Neural crest cell (in vitro differentiated cells): ENCODE results near the gene ANKRD29. TPM values are rescaled to one million over a fixed set of nuclear protein-coding genes. Genes with fewer than 3 reads are reported as not detected.

Source experiments
- DNase-seq: peaks from one replicate; pipeline ENCODE4 v3.0.0; 2021; ENCODE audit warnings: low read depth, mixed read lengths, low spot score
- H3K27ac Mint-ChIP-seq: one replicate; pipeline ENCODE4 v1.8.0; 2021; ENCODE audit warnings: mild to moderate bottlenecking, mixed read lengths; ENCODE audit not compliant: unreplicated experiment
- H3K27me3 Mint-ChIP-seq: 2 replicates; pipeline ENCODE4 v1.8.0; 2021; ENCODE audit warnings: low read depth, mild to moderate bottlenecking, mixed read lengths
- H3K36me3 Mint-ChIP-seq: 2 replicates; pipeline ENCODE4 v1.8.0; 2021; ENCODE audit warnings: low read depth, mild to moderate bottlenecking, mixed read lengths
- H3K4me1 Mint-ChIP-seq: 2 replicates; pipeline ENCODE4 v1.8.0; 2021; ENCODE audit warnings: mixed read lengths
- H3K4me3 Mint-ChIP-seq: one replicate; pipeline ENCODE4 v1.8.0; 2021; ENCODE audit warnings: mild to moderate bottlenecking, mixed read lengths
- H3K9me3 Mint-ChIP-seq: 2 replicates; pipeline ENCODE4 v1.8.0; 2021; ENCODE audit warnings: mixed read lengths
- total RNA-seq: library from RNA; stranded (reverse); gene quantifications from 2 replicates; pipeline ENCODE4 v1.2.1, GENCODE V29; 2021
- TF ChIP-seq, protein P1 (sequence below): fragments of 200-600 bp; sonication (generic); conservative IDR thresholded peaks from 2 replicates; pipeline ENCODE4 v1.5.0; 2021; ENCODE audit warnings: antibody characterized with exemption, mild to moderate bottlenecking

The ANKRD29 gene
- total RNA-seq, 1 donor from 2014 or later: 0.61 TPM

DNA sequence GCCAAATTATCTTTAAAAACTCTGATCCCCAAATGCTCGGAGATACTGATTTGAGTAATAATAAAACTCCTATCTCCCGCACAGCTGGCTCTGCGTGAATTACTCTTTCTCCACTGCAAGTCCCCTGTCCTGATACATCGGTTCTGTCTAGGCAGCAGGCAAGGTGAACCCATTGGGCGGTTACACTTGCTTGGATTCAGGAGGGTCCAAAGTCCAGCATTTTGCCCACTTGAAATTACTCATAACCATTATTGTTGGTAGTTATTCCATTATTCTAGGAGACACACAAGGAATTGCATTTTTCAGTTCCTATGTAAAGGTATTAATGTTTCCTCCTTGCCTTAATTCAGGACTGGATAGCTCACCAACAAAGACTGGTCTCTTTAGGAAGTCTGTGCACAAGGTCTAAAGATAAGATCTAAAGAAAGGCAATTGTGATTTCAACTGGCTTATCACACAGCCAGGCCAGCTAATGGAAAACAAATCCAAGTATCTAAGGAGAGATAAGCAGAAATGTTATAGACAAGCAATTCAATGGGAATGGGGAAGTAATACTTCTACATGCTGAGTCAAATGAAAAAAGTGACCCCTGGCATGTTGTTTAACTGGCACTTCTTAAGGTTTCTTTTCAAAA, 53.2 kb downstream of the ANKRD29 start:
- no peak for DNase-seq

GRCh38 chr18:23608211-23608610, 54.5 kb downstream of the ANKRD29 start:
- Mint-ChIP-seq H3K27me3 (no peaks in the 10 kb centered on the region), H3K4me1 (no peaks in the 10 kb centered on the region), H3K36me3 (no peaks in the 10 kb centered on the region), H3K9me3 (no peaks in the 10 kb centered on the region), H3K4me3 (no peak overlapping the region), H3K27ac (no peak overlapping the region)
- DNase-seq: no peak
- TF ChIP-seq, protein P1, sequence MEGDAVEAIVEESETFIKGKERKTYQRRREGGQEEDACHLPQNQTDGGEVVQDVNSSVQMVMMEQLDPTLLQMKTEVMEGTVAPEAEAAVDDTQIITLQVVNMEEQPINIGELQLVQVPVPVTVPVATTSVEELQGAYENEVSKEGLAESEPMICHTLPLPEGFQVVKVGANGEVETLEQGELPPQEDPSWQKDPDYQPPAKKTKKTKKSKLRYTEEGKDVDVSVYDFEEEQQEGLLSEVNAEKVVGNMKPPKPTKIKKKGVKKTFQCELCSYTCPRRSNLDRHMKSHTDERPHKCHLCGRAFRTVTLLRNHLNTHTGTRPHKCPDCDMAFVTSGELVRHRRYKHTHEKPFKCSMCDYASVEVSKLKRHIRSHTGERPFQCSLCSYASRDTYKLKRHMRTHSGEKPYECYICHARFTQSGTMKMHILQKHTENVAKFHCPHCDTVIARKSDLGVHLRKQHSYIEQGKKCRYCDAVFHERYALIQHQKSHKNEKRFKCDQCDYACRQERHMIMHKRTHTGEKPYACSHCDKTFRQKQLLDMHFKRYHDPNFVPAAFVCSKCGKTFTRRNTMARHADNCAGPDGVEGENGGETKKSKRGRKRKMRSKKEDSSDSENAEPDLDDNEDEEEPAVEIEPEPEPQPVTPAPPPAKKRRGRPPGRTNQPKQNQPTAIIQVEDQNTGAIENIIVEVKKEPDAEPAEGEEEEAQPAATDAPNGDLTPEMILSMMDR: no peak

More for the DNA sequence above, 53.2 kb downstream of the ANKRD29 start:
- TF ChIP-seq, protein P1: no peak
- no peaks in the 10 kb centered on the region for H3K9me3 Mint-ChIP-seq
- no peak overlapping the region for H3K27ac Mint-ChIP-seq
- no peaks in the 10 kb centered on the region for H3K4me1 Mint-ChIP-seq
- no peaks in the 10 kb centered on the region for H3K27me3 Mint-ChIP-seq
- H3K36me3 Mint-ChIP-seq: no peaks in the 10 kb centered on the region
- H3K4me3 Mint-ChIP-seq: no peak overlapping the region

DNA sequence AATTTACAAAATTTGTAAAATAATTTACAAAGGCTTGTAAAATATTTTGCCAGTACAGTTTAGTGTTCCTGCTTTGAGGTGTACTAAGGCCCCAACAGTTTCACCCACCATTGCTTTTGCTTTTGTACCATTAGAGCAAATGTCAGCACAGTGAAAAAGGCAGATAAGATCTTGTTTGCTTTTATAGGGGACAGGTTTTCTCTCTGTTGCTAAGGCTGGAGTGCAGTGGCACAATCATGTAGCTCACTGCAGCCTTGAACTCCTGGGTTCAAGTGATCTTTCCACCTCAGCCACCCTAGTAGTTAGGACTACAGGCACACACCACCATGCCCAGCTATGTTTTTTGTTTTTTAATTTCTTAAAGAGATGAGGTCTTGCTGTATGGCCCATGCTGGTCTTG, 56.8 kb downstream of the ANKRD29 start:
- no peaks in the 10 kb centered on the region for H3K36me3 Mint-ChIP-seq
- TF ChIP-seq, protein P1: no peak
- no peaks in the 10 kb centered on the region for H3K27me3 Mint-ChIP-seq
- no peaks in the 10 kb centered on the region for H3K4me1 Mint-ChIP-seq
- no peak overlapping the region for H3K4me3 Mint-ChIP-seq
- no peak for DNase-seq
- no peaks in the 10 kb centered on the region for H3K9me3 Mint-ChIP-seq
- H3K27ac Mint-ChIP-seq: no peak overlapping the region

GRCh38 chr18:23599809-23600208, 62.9 kb downstream of the ANKRD29 start:
- Mint-ChIP-seq H3K27ac (no peak overlapping the region), H3K27me3 (no peaks in the 10 kb centered on the region), H3K9me3 (no peaks in the 10 kb centered on the region), H3K36me3 (no peaks in the 10 kb centered on the region), H3K4me1 (no peaks in the 10 kb centered on the region), H3K4me3 (no peak overlapping the region)
- TF ChIP-seq, protein P1: no peak
- no peak for DNase-seq

GRCh38 chr18:23596183-23596582, 66.5 kb downstream of the ANKRD29 start:
- H3K4me3 Mint-ChIP-seq: no peak overlapping the region
- TF ChIP-seq, protein P1: no peak
- H3K36me3 Mint-ChIP-seq: no peaks in the 10 kb centered on the region
- no peaks in the 10 kb centered on the region for H3K27me3 Mint-ChIP-seq
- H3K27ac Mint-ChIP-seq: no peak overlapping the region
- DNase-seq: no peak
- H3K9me3 Mint-ChIP-seq: no peaks in the 10 kb centered on the region
- H3K4me1 Mint-ChIP-seq: no peaks in the 10 kb centered on the region
